PC-9 (cell line): Measurements from ENCODE around the gene CLCN1. TPM values are rescaled to one million over a fixed set of nuclear protein-coding genes. Genes with fewer than 3 reads are reported as not detected.
A peak's percentile ranks its signal among the peaks of the same experiment; 100 is the strongest.

Experiments used
- BruUV-seq: library from RNA; stranded (reverse); fragments of 400-500 nt; replicated peaks from 2 replicates; lab custom pipeline; 2021; lab: Mats Ljungman, UMichigan
- CTCF ChIA-PET: fragments of 300-600 bp; sonication (Branson Sonifier 250); formaldehyde crosslinking; loops from one replicate; lab custom pipeline; 2022; ENCODE audit warnings: antibody characterized with exemption; lab: Charles Lee
- POLR2A ChIA-PET: fragments of 300-600 bp; sonication (Branson Sonifier 250); formaldehyde crosslinking; loops from one replicate; lab custom pipeline; 2022; ENCODE audit warnings: antibody characterized with exemption; ENCODE audit not compliant: unreplicated experiment; lab: Charles Lee
- DNase-seq, 2 experiments: peaks; one replicate each; pipeline versions ENCODE4 v3.0.0 to v3.0.0-alpha.2; 2015 to 2022; ENCODE audit warnings: mixed read lengths in 1 of 2
- H2AFZ ChIP-seq: fragments of 200-600 bp; sonication (generic); 2 replicates; pipeline ENCODE4 v1.8.1; 2017; ENCODE audit warnings: antibody characterized with exemption
- H3F3A ChIP-seq: fragments of 200-600 bp; sonication (generic); 2 replicates; pipeline ENCODE4 v1.8.1; 2017; ENCODE audit warnings: antibody characterized with exemption, mild to moderate bottlenecking, low read depth; ENCODE audit not compliant: insufficient read depth
- H3K27ac ChIP-seq: fragments of 200-600 bp; sonication (generic); 2 replicates; pipeline ENCODE4 v1.6.1; 2016; ENCODE audit warnings: mixed run types
- H3K27me3 ChIP-seq: fragments of 200-600 bp; sonication (generic); 2 replicates; pipeline ENCODE4 v1.6.1; 2016; ENCODE audit warnings: low read depth, mixed run types; ENCODE audit not compliant: insufficient read depth
- H3K36me3 ChIP-seq: fragments of 200-600 bp; sonication (generic); 2 replicates; pipeline ENCODE4 v1.6.1; 2016; ENCODE audit warnings: low read depth, mixed run types
- H3K4me1 ChIP-seq: fragments of 200-600 bp; sonication (generic); replicated peaks from 2 replicates; pipeline ENCODE4 v1.6.1; 2016; ENCODE audit warnings: mixed run types; ENCODE audit not compliant: insufficient read depth
- H3K4me2 ChIP-seq: fragments of 200-600 bp; sonication (generic); 2 replicates; pipeline ENCODE4 v1.6.1; 2017; ENCODE audit warnings: mixed run types
- H3K4me3 ChIP-seq: fragments of 200-600 bp; sonication (generic); 2 replicates; pipeline ENCODE4 v1.6.1; 2016; ENCODE audit warnings: mixed run types
- H3K79me2 ChIP-seq: fragments of 200-600 bp; sonication (generic); 2 replicates; pipeline ENCODE4 v1.6.1; 2017; ENCODE audit warnings: low read depth, mixed run types
- H3K9me2 ChIP-seq: fragments of 200-600 bp; sonication (generic); 2 replicates; pipeline ENCODE4 v1.8.1; 2017; ENCODE audit warnings: mild to moderate bottlenecking; ENCODE audit not compliant: insufficient read depth
- H3K9me3 ChIP-seq: fragments of 200-600 bp; sonication (generic); 2 replicates; pipeline ENCODE4 v1.8.1; 2016; ENCODE audit warnings: low read depth; ENCODE audit not compliant: insufficient read depth
- H4K20me1 ChIP-seq: fragments of 200-600 bp; sonication (generic); 2 replicates; pipeline ENCODE4 v1.8.1; 2017; ENCODE audit not compliant: insufficient read depth
- CTCF ChIP-seq: fragments of 200-600 bp; sonication (generic); conservative IDR thresholded peaks from 2 replicates; pipeline ENCODE4 v1.6.1; 2017; ENCODE audit warnings: mixed run types, antibody characterized with exemption, mild to moderate bottlenecking, moderate library complexity
- EZH2 ChIP-seq: fragments of 200-600 bp; sonication (generic); IDR thresholded peaks from 2 replicates; pipeline ENCODE4 v1.8.0; 2017; ENCODE audit warnings: antibody characterized with exemption, low read depth
- intact Hi-C: fragments of 100-400 bp; cut with micrococcal nuclease; formaldehyde crosslinking; loops from one replicate; pipeline ENCODE4 v1.10.0; 2022; ENCODE audit not compliant: unreplicated experiment
- total RNA-seq: library from RNA; stranded (reverse); gene quantifications from 2 replicates; pipeline ENCODE4 v1.2.3, GENCODE V29; 2021

CLCN1 gene
- total RNA-seq, 1 experiment from 2014 or later = not detected

DNA sequence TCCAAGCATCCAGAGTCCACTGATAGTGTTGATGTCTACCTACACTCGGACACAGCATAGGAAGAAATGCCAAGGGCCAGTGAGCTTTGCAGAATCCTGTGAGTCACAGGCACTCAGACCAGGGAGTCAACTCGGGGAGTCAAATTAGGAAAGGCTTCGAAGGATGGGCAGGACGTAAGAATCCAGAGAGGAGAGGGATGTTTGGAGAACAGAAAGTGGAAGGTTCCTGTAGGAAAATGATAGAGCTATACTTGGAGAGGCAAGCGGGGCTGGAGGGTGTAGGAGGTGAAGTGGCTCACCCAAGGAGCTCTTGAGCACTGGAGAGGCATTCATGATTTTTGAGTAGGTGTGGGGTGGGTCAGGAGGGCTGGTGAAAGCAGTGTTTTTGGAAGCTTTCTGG lies 68.2 kb downstream of the CLCN1 start:
- CTCF ChIA-PET = no interaction called here
- peaks cover 59% of the 10 kb centered on the region for H4K20me1 ChIP-seq
- H3K9me2 ChIP-seq = no peaks in the 10 kb centered on the region
- no peaks in the 10 kb centered on the region for H3K27me3 ChIP-seq
- no peak overlapping the region for H3K27ac ChIP-seq
- no peak for DNase-seq
- no peak for TF ChIP-seq CTCF
- H3K4me2 ChIP-seq = 0 out of 2 replicates have a peak overlapping the region, but pooled peaks have one; percentile 8
- H3F3A ChIP-seq = peaks cover 16% of the 10 kb centered on the region; the same call in 1 of the 2 replicates
- no peaks in the 10 kb centered on the region for H3K9me3 ChIP-seq
- H3K4me3 ChIP-seq = no peak overlapping the region
- H3K36me3 ChIP-seq = peaks cover 23% of the 10 kb centered on the region; the same call in 1 of the 2 replicates
- intact Hi-C loops = loop anchor here (5.0 kb wide), 1 partner anchor 502 kb away; no protein-coding TSS in a partner anchor
- H3K79me2 ChIP-seq = peaks cover 58% of the 10 kb centered on the region
- no peak overlapping the region for H2AFZ ChIP-seq
- H3K4me1 ChIP-seq = peaks cover 20% of the 10 kb centered on the region
- BruUV-seq = no TSS peak
- POLR2A ChIA-PET = interaction anchor here (0.8 kb wide), 1 partner anchor 15 kb away, joined by 6 read pairs; no protein-coding TSS in a partner anchor

DNA sequence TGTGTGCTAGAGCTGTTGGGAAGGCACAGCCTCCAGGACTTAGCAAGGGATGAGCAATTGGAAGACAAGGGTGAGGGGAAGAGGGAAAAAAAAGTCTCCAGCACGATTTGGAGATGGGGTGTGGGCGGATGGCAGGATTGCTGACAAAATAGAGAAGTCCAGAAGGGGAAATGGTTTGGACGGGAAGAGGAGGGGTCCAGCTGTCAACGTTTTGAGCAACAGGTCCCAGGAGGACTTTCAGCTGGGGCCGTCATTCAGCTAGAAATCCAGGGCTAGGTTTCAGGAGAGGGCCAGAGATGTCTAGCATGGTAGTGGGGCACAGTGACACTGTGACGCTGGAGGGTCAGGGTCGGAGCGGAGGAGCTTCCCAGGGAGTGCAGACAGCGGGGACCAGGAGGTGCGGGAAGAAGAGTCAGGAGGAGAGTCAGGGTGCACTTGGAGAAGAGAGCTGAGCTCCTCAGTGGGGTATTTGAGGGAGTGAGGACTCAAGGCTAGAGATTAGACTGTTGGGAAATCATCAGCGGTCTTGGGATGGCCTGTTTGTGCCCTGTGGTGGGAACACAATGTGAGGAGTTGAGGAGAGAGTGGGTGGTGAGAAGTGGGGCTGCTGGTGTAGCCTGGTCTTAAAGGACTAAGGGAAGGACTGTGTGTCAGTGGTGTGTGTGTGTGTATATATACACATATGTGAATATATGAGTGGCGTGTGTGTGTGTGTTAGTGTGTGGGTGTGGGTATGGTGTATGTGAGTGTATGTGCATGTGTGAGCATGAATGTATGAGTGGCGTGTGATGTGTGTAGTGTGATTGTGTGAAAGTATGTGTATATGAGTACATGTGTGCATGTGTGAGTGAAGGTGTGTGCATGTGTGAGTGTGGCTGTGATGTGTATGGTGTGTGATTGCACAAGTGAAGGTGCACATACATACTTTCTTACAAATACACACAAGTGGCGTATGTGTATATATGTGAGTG lies 69.0 kb downstream of the CLCN1 start:
- CTCF ChIA-PET = interaction anchor here (0.6 to 0.7 kb wide), 2 partner anchors 13 to 16 kb away, joined by 5 to 7 read pairs; no protein-coding TSS in a partner anchor
- POLR2A ChIA-PET = no interaction called here

More for the DNA sequence above, 69.0 kb downstream of the CLCN1 start:
- no peak for DNase-seq
- TF ChIP-seq EZH2 = no peak
- TF ChIP-seq CTCF = no peak
- intact Hi-C loops = loop anchor here (5.0 kb wide), 1 partner anchor 503 kb away; no protein-coding TSS in a partner anchor
- Histone ChIP-seq H3K4me1 (peaks cover 12% of the 10 kb centered on the region), H3K4me3 (no peak overlapping the region), H3K36me3 (peaks cover 25% of the 10 kb centered on the region; the same call in 1 of the 2 replicates), H3K9me2 (no peaks in the 10 kb centered on the region), H2AFZ (no peak overlapping the region), H4K20me1 (peaks cover 59% of the 10 kb centered on the region), H3K4me2 (no peak overlapping the region), H3K79me2 (peaks cover 51% of the 10 kb centered on the region), H3K9me3 (no peaks in the 10 kb centered on the region), H3K27ac (no peak overlapping the region), H3K27me3 (no peaks in the 10 kb centered on the region), H3F3A (peaks cover 22% of the 10 kb centered on the region; the same call in 1 of the 2 replicates)
- BruUV-seq = no TSS peak
